ENCODE results near the gene PFDN2.

Gene PFDN2, protein sequence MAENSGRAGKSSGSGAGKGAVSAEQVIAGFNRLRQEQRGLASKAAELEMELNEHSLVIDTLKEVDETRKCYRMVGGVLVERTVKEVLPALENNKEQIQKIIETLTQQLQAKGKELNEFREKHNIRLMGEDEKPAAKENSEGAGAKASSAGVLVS

GRCh38 chr1:161117759-161118581 lies at the start of gene PFDN2, which contains the start of gene NIT1:
Gene PFDN2 (minus strand): TSS chr1:161118037. CDS start chr1:161118026, 11 bp downstream.
Gene NIT1 (plus strand): TSS chr1:161118105. CDS start chr1:161118177, 72 bp downstream.
- Mint-ChIP-seq H3K9me3 (no peaks in the 10 kb centered on the region), H3K27ac (peak within 1 kb of the TSS; percentile 80), H3K36me3 (ENCODE audit: low read depth) (peaks cover 57% of the 10 kb centered on the region), H3K27me3 (no peaks in the 10 kb centered on the region), H3K4me1 (peaks cover 83% of the 10 kb centered on the region), H3K4me3 (peak within 1 kb of the TSS; percentile 95)
- ATAC-seq (peak; percentile 50), DNase-seq (peak; percentile 90)

DNA sequence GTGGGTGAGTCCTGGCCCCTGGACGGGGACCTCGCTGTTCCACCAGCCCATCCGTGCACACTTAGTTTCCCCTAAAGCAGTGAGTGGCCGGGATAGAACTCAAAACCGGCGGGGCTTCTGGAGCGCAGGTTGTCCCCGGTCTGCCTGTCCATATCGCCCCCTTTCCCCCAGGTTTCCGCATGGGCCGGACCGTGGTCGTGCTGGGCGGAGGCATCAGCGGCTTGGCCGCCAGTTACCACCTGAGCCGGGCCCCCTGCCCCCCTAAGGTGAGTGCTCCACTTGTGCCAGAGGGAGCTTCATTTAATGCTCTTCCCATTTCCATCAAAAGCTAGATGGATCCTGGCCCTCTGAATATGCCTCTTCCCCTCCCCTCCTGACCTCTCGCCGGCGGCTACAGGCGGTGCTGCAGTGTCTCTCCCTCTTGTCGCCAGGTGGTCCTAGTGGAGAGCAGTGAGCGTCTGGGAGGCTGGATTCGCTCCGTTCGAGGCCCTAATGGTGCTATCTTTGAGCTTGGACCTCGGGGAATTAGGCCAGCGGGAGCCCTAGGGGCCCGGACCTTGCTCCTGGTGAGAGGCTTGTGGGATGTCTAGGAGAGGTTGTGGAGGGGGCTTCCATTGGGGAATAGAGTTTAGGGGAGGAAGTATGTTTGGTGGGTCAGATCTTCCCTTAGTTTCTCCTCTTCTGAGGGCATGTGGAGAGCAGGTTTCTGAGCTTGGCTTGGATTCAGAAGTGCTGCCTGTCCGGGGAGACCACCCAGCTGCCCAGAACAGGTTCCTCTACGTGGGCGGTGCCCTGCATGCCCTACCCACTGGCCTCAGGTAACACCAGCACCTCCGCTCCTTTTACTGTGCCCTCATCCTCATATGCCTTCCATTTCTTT lies 49.1 kb upstream of the PFDN2 start:
- Mint-ChIP-seq H3K27me3 (no peaks in the 10 kb centered on the region), H3K4me1 (peaks cover 35% of the 10 kb centered on the region)

DNA sequence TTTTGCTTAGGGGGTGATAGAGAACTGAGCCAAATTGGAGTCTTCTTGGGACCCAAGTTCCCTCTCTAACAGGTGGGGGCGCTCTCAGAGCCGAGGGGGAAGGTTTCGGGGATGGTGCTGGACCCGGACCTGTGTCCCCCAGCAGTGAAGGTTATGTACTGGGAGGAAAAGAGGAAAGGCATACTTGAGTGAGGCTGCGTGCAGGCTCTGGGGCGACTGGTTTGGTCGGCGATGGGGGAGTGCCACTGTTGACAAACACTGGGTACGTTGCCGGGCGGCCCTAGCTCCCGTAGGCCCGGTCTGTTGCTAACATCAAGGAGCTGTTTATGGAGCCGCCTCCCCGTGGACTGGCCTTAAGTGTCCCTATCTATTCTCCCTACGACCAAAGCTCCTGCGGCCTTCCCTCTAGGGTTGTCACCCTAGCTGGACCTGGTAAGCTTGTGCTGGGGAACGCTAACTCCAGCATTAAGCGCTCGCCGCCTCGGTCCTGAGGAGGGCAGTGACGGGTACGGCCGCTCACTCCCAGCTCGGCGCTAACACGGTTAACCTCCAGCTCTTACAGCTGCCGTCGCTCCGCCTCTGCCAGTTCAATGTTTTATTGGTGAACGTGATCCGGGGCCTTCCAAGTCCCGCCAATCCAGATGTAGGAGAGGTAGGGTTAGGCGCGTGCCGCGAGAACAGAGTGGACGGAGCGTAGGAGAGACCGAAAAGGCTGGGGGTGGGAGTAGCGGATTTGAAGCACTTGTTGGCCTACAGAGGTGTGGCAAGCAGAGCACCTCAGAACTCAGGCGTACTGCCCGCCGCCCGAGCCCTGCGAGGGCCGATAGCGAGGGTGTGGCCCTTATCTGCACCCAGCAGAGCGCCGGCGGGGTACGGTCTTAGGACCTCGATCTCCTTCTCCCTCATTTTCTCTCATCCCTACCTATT lies 48.2 kb upstream of the PFDN2 start, which contains the start of gene PPOX:
PPOX (plus strand) TSS at position 685 of the 927 bp plus-strand sequence. CDS start 422 bp downstream, outside the sequence.
- Mint-ChIP-seq H3K4me1 (peaks cover 41% of the 10 kb centered on the region), H3K9me3 (no peaks in the 10 kb centered on the region)
- ATAC-seq: peak; percentile 98

More for the DNA sequence above, 49.1 kb upstream of the PFDN2 start:
- DNase-seq: no peak
- Mint-ChIP-seq H3K4me3 (peak overlapping the region; percentile 92), H3K9me3 (no peaks in the 10 kb centered on the region), H3K27ac (peak overlapping the region; percentile 76), H3K36me3 (ENCODE audit: low read depth) (peaks cover 16% of the 10 kb centered on the region)
- no peak for ATAC-seq

DNA sequence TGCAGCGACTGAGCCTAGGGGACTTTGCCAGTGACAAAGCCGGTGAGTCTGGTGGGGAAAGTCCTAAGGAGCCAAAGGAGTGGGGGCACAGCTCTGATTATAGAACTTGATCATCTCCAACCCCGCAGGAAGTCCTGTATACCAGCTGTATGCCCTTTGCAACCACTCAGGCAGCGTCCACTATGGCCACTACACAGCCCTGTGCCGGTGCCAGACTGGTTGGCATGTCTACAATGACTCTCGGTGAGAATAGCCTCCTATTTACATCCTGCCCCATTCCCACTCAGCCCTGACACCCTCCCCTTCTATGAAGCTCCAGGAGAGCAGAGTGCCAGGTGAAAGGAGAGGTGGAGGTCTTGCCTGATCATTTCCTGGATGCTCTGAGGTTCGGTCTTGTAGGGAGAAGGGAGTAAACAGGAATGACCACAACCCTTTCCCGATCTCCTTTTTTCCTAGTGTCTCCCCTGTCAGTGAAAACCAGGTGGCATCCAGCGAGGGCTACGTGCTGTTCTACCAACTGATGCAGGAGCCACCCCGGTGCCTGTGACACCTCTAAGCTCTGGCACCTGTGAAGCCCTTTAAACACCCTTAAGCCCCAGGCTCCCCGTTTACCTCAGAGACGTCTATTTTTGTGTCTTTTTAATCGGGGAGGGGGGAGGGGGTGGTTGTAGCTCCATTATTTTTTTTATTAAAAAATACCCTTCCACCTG lies 47.2 kb upstream of the PFDN2 start:
- Mint-ChIP-seq H3K27ac (peak overlapping the region; percentile 15), H3K4me3 (peak overlapping the region; percentile 92)

More for the DNA sequence above, 48.2 kb upstream of the PFDN2 start, which contains the start of gene PPOX:
- H3K4me3 Mint-ChIP-seq: peak within 1 kb of the TSS; percentile 92
- DNase-seq: peak; percentile 90
- H3K27me3 Mint-ChIP-seq: no peaks in the 10 kb centered on the region
- peak within 1 kb of the TSS; percentile 76 for H3K27ac Mint-ChIP-seq
- H3K36me3 Mint-ChIP-seq (ENCODE audit: low read depth): peaks cover 20% of the 10 kb centered on the region

GRCh38 chr1:161163793-161164192 lies 46.0 kb upstream of the PFDN2 start:
- no peak overlapping the region for H3K27ac Mint-ChIP-seq
- peaks cover 58% of the 10 kb centered on the region for H3K4me1 Mint-ChIP-seq
- ATAC-seq: no peak
- DNase-seq: no peak
- peaks cover 19% of the 10 kb centered on the region for H3K36me3 Mint-ChIP-seq (ENCODE audit: low read depth)
- no peaks in the 10 kb centered on the region for H3K9me3 Mint-ChIP-seq
- H3K4me3 Mint-ChIP-seq: no peak overlapping the region
- H3K27me3 Mint-ChIP-seq: no peaks in the 10 kb centered on the region

More for the DNA sequence above, 47.2 kb upstream of the PFDN2 start:
- Mint-ChIP-seq H3K36me3 (ENCODE audit: low read depth) (peaks cover 18% of the 10 kb centered on the region), H3K27me3 (no peaks in the 10 kb centered on the region), H3K9me3 (no peaks in the 10 kb centered on the region), H3K4me1 (peaks cover 50% of the 10 kb centered on the region)
- no peak for DNase-seq
- no peak for ATAC-seq

DNA sequence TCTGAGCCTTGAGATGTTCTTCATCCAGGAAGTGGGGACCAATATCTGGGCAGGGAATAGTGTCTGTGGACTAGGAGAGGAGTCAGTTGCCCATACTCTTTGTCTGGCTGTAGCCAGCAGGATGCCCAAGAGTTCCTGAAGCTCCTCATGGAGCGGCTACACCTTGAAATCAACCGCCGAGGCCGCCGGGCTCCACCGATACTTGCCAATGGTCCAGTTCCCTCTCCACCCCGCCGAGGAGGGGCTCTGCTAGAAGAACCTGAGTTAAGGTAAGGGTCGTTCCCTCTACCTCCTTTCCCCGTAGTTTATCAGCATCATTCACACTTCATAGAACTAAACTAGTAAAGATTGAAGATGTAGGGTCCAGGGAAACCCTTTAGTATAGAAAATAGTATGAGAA lies 45.0 kb upstream of the PFDN2 start:
- peak overlapping the region; percentile 34 for H3K27ac Mint-ChIP-seq
- no peak for DNase-seq
- no peak for ATAC-seq
- peaks cover 57% of the 10 kb centered on the region for H3K4me1 Mint-ChIP-seq
- H3K9me3 Mint-ChIP-seq: no peaks in the 10 kb centered on the region
- H3K36me3 Mint-ChIP-seq (ENCODE audit: low read depth): peaks cover 25% of the 10 kb centered on the region
- no peak overlapping the region for H3K4me3 Mint-ChIP-seq
- no peaks in the 10 kb centered on the region for H3K27me3 Mint-ChIP-seq

DNA sequence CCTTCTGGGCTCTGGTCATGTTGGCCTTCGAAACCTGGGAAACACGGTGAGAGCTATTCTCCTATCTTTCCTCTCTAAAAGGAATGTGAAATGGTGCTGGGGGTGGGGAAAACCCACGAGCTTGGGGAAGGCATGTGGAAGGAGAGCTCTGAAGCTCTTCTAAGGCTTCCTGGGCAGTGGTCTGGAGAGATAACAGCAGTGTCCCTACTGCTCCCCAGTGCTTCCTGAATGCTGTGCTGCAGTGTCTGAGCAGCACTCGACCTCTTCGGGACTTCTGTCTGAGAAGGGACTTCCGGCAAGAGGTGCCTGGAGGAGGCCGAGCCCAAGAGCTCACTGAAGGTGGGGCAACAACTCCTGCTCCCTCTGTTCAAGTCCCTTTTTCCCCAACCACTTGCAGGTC lies 44.2 kb upstream of the PFDN2 start:
- ATAC-seq (no peak), DNase-seq (no peak)
- H3K27me3 Mint-ChIP-seq: no peaks in the 10 kb centered on the region
- no peaks in the 10 kb centered on the region for H3K9me3 Mint-ChIP-seq
- peak overlapping the region; percentile 55 for H3K27ac Mint-ChIP-seq
- H3K4me3 Mint-ChIP-seq: no peak overlapping the region
- peaks cover 51% of the 10 kb centered on the region for H3K4me1 Mint-ChIP-seq
- peaks cover 32% of the 10 kb centered on the region for H3K36me3 Mint-ChIP-seq (ENCODE audit: low read depth)

GRCh38 chr1:161161652-161162051 lies 43.8 kb upstream of the PFDN2 start:
- Mint-ChIP-seq H3K36me3 (ENCODE audit: low read depth) (peaks cover 36% of the 10 kb centered on the region), H3K9me3 (no peaks in the 10 kb centered on the region), H3K4me1 (peaks cover 49% of the 10 kb centered on the region), H3K27ac (no peak overlapping the region), H3K27me3 (no peaks in the 10 kb centered on the region), H3K4me3 (no peak overlapping the region)
- DNase-seq: no peak
- ATAC-seq: no peak

GRCh38 chr1:161160671-161161145 lies 42.9 kb upstream of the PFDN2 start:
- H3K9me3 Mint-ChIP-seq: no peaks in the 10 kb centered on the region
- no peaks in the 10 kb centered on the region for H3K27me3 Mint-ChIP-seq
- peaks cover 38% of the 10 kb centered on the region for H3K36me3 Mint-ChIP-seq (ENCODE audit: low read depth)
- H3K4me1 Mint-ChIP-seq: peaks cover 52% of the 10 kb centered on the region
- DNase-seq: no peak
- H3K4me3 Mint-ChIP-seq: peak overlapping the region; percentile 83
- no peak for ATAC-seq
- H3K27ac Mint-ChIP-seq: no peak overlapping the region

GRCh38 chr1:161159913-161160243 lies 42.0 kb upstream of the PFDN2 start:
- Mint-ChIP-seq H3K27me3 (no peaks in the 10 kb centered on the region), H3K36me3 (ENCODE audit: low read depth) (peaks cover 42% of the 10 kb centered on the region)
- no peak for DNase-seq

DNA sequence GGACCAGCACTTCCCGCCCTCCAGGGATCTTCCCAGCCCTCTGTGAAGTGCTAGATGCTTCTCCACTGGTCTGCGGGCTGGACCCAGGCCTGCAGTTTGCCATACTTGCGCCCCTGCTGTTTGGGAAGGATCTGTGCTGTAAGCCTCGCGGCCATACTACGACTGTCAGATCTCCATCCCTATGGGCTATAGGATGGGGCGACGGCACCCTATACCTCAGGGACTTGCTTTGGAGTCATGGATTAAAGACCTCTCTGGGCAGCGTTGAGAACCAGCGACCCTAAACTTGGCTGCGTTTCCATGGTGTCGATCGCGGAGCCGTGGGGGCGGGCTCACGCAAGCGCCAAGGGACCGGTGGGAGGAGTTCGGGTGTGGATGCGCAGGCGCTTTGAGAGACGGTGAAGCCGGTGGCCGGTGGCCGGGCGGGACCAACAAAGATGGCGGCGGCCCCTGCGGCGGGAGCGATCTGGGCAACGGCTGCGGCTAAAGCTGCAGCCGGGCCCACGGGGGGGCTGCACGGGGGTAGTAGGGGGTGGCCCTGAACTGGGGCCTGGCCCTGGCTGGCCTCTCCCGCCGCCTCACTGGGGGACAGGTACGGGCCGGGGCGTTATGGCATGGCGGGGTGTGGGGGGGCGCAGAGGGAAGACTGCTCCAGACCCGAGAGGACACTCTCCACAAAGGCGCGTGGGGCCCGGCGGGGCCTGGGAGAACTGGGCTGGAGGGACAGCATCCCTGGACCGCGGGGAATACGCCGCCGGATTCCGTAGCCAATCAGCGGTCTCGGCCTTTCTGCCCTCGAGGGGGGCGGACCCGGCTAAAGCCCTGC lies 41.5 kb upstream of the PFDN2 start, which contains the start of gene USP21:
USP21 (plus strand) TSS at position 414 of the 826 bp plus-strand sequence. CDS start 1,141 bp downstream, outside the sequence.
- H3K9me3 Mint-ChIP-seq: no peaks in the 10 kb centered on the region
- ATAC-seq: peak; percentile 87
- H3K36me3 Mint-ChIP-seq (ENCODE audit: low read depth): peaks cover 41% of the 10 kb centered on the region
- H3K4me3 Mint-ChIP-seq: peak within 1 kb of the TSS; percentile 83
- H3K27ac Mint-ChIP-seq: peak within 1 kb of the TSS; percentile 89
- peaks cover 53% of the 10 kb centered on the region for H3K4me1 Mint-ChIP-seq
- H3K27me3 Mint-ChIP-seq: no peaks in the 10 kb centered on the region
- peak; percentile 95 for DNase-seq

More at GRCh38 chr1:161159913-161160243, 42.0 kb upstream of the PFDN2 start:
- H3K9me3 Mint-ChIP-seq: no peaks in the 10 kb centered on the region
- peaks cover 52% of the 10 kb centered on the region for H3K4me1 Mint-ChIP-seq
- peak overlapping the region; percentile 89 for H3K27ac Mint-ChIP-seq
- no peak for ATAC-seq
- peak overlapping the region; percentile 83 for H3K4me3 Mint-ChIP-seq

GRCh38 chr1:161158316-161159010 lies 40.6 kb upstream of the PFDN2 start:
- Mint-ChIP-seq H3K36me3 (ENCODE audit: low read depth) (peaks cover 36% of the 10 kb centered on the region), H3K4me1 (peaks cover 53% of the 10 kb centered on the region), H3K4me3 (peak overlapping the region; percentile 83), H3K9me3 (no peaks in the 10 kb centered on the region), H3K27ac (peak overlapping the region; percentile 89), H3K27me3 (no peaks in the 10 kb centered on the region)
- DNase-seq (no peak), ATAC-seq (no peak)

Data from activated naive CD8-positive, alpha-beta T cell treated with anti-CD3 and anti-CD28 coated beads, Interleukin-2, amount 50 U/mL, for 24 hours (primary cell).